Measurements from ENCODE around the gene TMEM151B. TPM values are rescaled to one million over a fixed set of nuclear protein-coding genes. Genes with fewer than 3 reads are reported as not detected.
A peak's percentile ranks its signal among the peaks of the same experiment; 100 is the strongest.

TMEM151B gene
- total and polyA plus RNA-seq, 9 of the 15 experiments (the other 6 are each of a cell fraction or from before 2014, with no cell fraction given): not detected

GRCh38 chr6:44265007-44265721 is 5.1 kb upstream of the TMEM151B start, which contains the start of gene NFKBIE (continued):
- no peak for TF ChIP-seq ARID3A (IDR thresholded peaks at IDR 0.05; ENCODE audit: borderline replicate concordance, low read depth, low read length)
- TF ChIP-seq ZBTB2 (IDR thresholded peaks at IDR 0.05): 0 out of 2 replicates have a peak, but pooled peaks have one; percentile 39
- TF ChIP-seq ZBTB9 (CRISPR knock-in tag; IDR thresholded peaks at IDR 0.05): peak; percentile 49; the same call in 1 of the 2 replicates
- no peak for TF ChIP-seq PRMT5 (CRISPR knock-in tag; IDR thresholded peaks at IDR 0.05)
- TF ChIP-seq ZC3H4 (CRISPR knock-in tag; IDR thresholded peaks at IDR 0.05; ENCODE audit: borderline replicate concordance): peak; percentile 33; the same call in 1 of the 2 replicates
- no peak for TF ChIP-seq USF2 (CRISPR knock-in tag; IDR thresholded peaks at IDR 0.05)
- TF ChIP-seq ZNF76 (CRISPR knock-in tag; IDR thresholded peaks at IDR 0.05; ENCODE audit: borderline replicate concordance): no peak
- TF ChIP-seq ZNF445 (CRISPR knock-in tag; IDR thresholded peaks at IDR 0.05; ENCODE audit: low read depth): no peak
- no peak for TF ChIP-seq KDM1A (IDR thresholded peaks at IDR 0.05)
- peak; percentile 69 to 75 for TF ChIP-seq MAZ (CRISPR knock-in tag; conservative IDR thresholded peaks at IDR 0.05 in 1 of 2, IDR thresholded peaks at IDR 0.05 in 1 of 2)
- no peak for TF ChIP-seq DEAF1 (CRISPR knock-in tag; IDR thresholded peaks at IDR 0.05)
- peak; percentile 84 for TF ChIP-seq TFAP4 (CRISPR knock-in tag; IDR thresholded peaks at IDR 0.05; ENCODE audit: borderline replicate concordance)
- TF ChIP-seq BMI1 (IDR thresholded peaks at IDR 0.05; ENCODE audit: low read length): no peak
- TF ChIP-seq NRF1 (conservative IDR thresholded peaks at IDR 0.05 in 1 of 2, IDR thresholded peaks at IDR 0.05 in 1 of 2): peak in 1 of 2 experiments; percentile 23; a peak in 2 of 4 replicates
- no peak for TF ChIP-seq SIX5 (IDR thresholded peaks at IDR 0.05; ENCODE audit: borderline replicate concordance in 1 of 2, insufficient read depth in 1 of 2, low read depth in 1 of 2, low read length in 2 of 2)
- TF ChIP-seq CBX3 (IDR thresholded peaks at IDR 0.05; ENCODE audit: borderline replicate concordance in 1 of 2, low read length in 2 of 2): no peak
- peak; percentile 82 for TF ChIP-seq CTBP1 (IDR thresholded peaks at IDR 0.05; ENCODE audit: borderline replicate concordance)
- peak; percentile 56 for TF ChIP-seq MYC (IDR thresholded peaks at IDR 0.05; ENCODE audit: low read depth, low read length)
- TF ChIP-seq MYC (CRISPR knock-in tag; IDR thresholded peaks at IDR 0.05; ENCODE audit: borderline replicate concordance, low read depth): peak; percentile 86; the same call in 1 of the 2 replicates

Measured in K562 (cell line).